Neural progenitor cell (in vitro differentiated cells): Measurements from ENCODE around the gene LPCAT2.

Experiments
- EZH2 ChIP-seq: fragments of 200-600 bp; sonication (generic); IDR thresholded peaks from 2 replicates; pipeline ENCODE4 v1.6.1; 2017; ENCODE audit warnings: antibody characterized with exemption, mild to moderate bottlenecking, moderate library complexity
- TF ChIP-seq, protein P1 (sequence below): fragments of 200-600 bp; sonication (generic); IDR thresholded peaks from 2 replicates; pipeline ENCODE4 v1.5.1; 2017; ENCODE audit warnings: antibody characterized with exemption, mild to moderate bottlenecking

DNA sequence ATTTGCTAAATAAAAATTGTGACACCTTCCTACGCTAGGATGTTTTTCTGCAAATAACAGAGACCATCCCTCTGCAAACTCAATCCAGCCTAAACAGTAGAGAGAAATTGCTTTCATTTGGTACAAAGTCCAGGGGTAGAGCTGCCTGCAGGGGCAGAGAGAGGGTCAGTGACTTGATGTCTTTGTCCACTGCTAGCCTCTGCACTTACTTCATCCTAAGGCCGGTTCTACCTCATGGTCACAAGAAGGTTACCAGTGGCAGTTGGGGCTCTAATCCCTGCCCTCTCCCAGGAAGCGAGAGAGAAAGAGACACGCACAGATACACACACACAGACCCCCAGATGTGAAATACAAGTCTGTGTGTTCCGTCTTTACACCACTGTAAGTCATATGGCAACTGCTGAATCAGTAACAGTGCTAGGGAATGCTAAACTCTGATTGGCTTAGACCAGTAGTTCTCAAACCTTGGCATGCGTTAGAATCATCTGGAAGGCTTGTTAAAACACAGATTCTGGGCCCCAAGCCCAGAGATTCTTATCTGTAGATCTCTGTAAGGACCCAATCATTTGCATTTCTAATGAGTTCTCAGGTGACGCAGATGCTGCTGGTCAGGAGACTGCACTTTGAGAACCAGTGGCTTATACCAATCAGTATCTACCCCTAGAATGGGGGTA is 13.1 kb upstream of the LPCAT2 start:
- TF ChIP-seq, protein P1, sequence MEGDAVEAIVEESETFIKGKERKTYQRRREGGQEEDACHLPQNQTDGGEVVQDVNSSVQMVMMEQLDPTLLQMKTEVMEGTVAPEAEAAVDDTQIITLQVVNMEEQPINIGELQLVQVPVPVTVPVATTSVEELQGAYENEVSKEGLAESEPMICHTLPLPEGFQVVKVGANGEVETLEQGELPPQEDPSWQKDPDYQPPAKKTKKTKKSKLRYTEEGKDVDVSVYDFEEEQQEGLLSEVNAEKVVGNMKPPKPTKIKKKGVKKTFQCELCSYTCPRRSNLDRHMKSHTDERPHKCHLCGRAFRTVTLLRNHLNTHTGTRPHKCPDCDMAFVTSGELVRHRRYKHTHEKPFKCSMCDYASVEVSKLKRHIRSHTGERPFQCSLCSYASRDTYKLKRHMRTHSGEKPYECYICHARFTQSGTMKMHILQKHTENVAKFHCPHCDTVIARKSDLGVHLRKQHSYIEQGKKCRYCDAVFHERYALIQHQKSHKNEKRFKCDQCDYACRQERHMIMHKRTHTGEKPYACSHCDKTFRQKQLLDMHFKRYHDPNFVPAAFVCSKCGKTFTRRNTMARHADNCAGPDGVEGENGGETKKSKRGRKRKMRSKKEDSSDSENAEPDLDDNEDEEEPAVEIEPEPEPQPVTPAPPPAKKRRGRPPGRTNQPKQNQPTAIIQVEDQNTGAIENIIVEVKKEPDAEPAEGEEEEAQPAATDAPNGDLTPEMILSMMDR: no peak
- no peak for TF ChIP-seq EZH2
